GM19351 (cell line): ENCODE measurements around the gene YPEL2.
"Not testable (repeated sequence)": the region's sequence is repeated elsewhere in the genome, so short reads cannot be mapped to it uniquely, and the experiment has no call there.

ENCODE experiments used
- ATAC-seq: cut with Tn5 transposase; IDR thresholded peaks from one replicate; pipeline ENCODE4 v1.9.1; 2021; ENCODE audit warnings: mild to moderate bottlenecking, moderate library complexity; ENCODE audit not compliant: unreplicated experiment

The YPEL2 gene

DNA sequence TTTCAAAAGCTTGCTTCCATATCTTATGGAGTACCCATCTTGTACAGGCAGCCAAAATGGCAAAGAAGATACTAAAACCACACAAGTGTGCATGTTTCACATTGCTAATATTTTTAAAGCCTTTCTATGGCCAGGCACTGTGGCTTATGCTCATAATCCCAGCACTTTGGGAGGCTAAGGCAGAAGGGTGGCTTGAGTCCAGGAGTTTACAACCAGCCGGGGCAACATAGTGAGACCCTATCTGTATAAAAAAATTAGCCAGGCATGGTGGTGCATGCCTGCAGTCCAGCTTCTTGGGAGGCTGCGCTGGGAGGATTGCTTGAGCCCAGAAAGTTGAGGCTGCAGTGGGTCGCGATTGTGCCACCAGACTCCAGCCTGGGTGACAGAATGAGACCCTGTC lies 71.3 kb downstream of the YPEL2 start:
- ATAC-seq, result no peak

DNA sequence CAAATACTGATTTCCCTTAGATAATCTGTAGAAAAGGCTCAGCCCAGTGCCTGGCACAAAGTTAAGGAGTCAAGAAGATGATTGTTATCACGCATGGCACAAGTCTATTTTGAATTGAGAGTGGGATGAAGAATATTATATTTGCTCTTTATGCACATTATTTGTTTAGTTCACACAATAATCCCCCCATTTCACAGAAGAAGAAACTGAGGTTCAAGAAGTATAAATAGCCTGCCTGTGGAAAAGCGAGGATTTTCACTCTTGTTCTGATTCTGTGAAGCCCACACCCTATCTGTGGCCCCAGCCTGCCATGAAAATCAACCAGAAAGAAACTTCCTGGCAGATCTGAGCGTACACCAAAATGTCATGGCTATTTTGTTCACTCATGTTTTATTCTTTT lies 73.0 kb downstream of the YPEL2 start:
- no peak for ATAC-seq

DNA sequence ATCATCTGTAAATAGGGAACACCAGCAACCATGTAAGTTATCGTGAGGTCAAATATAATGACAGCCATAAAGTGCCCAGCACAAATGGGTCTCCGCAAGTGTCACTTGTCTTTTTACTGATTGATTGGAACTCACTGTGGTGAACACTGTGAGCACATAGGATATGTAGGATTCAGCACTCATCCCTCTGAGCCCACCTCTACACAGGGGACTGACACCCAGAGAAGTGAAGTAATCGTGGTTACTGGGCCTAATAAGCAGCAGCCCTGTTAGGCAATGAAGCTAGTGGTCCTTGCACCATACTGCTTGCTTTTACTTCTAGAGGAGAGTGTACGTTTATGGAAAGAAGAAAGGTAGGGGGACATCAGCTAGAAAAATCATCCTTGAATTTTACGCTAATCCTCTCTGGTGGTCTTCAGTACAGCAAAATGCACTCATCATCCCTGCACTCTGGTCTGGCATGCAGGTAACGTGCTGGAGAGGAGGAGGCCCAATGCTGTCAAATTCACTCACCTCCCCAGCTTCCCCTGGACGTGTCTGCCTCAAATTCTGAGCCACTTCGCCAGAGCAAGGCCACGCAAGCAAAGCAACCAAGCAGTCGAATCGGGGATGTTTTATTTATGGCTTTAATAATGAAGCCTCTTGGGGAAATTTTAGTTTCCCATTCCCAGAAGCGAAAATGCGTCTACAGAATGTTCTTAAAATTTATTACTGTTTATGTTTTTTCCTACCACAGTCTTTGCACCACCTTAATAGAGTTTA lies 74.7 kb downstream of the YPEL2 start:
- ATAC-seq, result no peak

DNA sequence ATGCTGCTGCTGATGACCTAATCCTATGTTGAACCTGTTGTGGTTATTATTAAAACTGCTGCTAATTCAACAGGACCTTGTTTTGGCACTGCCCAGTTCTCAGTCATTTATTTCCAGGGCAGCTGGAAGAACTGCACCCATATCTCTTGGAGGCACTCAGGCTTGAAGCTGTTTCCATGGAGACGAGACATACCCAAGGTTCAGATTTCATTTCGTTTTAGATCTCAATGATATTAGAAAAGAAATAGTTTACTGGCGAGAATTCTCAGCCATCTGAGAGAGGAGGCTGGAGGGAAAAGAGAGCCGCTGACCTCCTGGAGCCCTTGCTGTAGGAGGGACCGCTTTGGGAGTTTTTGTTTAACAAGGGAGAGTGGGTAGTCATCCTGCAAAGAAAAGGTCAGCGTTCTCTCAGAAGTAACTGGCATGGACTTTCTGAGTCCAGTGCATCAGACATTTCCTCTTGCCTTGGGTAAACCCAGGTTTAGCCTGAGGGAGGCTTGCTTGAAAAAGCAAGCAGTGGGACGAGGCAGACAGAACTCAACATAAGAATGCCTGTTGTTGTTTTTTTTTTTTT lies 75.4 kb downstream of the YPEL2 start:
- no peak for ATAC-seq

DNA sequence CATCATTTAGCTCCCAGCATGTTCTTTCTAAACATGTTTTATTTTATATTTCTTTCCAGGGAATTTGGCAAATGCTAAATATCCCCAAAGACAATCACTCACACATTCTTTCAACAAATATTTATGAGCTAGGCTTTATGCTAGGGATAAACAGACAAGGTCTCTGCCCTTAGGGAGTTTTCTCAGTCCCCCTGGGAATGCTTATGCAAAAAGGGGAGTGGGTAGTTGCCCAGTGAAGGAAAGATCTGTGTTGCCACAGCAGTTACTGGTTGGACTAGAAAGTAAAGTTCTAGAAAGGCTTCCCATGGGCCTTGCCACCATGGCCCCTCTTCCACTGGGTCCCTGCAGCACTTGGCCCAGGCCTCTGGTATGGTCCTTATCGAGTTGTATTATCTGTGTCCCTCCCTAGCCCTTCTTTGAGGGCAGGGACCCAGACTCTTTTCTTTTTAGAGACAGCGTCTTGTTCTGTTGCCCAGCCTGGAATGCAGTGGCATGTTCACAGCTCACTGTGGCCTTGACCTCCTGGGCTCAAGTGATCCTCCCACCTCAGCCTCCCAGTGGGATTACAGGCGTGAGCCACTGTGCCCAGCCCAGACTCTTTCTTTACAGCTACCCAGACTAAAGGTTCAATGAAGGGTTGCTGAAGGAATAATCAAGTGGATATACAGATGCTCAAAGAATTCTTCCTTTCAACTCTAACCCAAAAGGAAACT lies 78.0 kb downstream of the YPEL2 start:
- no peak for ATAC-seq

DNA sequence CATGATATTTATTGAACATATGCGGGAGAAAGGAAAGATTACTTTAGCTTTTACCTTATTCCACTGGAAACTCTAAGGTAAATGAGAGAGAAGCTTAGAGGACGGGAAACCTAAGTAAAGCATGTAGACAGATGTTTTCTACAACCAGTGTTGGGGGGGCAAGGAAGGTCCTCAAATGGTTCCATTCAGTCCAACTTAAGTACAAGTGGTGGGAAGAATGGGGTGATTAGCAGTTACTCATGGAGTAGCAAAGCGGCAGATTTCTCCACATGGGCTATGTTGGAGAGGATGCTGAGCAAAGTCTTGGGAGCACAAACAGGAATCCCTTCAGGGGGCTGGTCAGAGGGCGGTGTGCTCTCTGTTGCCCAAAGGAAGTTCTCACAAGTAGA lies 78.6 kb downstream of the YPEL2 start:
- ATAC-seq, result no peak

DNA sequence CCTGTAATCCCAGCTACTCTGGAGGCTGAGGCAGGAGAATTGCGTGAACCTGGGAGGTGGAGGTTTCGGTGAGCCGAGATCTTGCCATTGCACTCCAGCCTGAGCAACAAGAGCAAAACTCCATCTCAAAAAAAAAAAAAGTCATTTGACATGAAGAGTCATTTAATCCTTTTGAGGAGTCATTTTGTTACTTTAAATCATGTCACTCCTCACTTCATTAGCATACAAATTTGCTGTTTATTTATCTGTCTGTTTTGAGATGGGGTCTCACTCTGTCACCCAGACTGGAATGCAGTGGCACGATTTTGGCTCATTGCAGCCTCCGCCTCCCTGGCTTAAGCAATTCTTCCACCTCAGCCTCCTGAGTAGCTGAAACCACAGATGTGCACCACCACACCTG lies 81.0 kb downstream of the YPEL2 start:
- ATAC-seq, result not testable (repeated sequence)

DNA sequence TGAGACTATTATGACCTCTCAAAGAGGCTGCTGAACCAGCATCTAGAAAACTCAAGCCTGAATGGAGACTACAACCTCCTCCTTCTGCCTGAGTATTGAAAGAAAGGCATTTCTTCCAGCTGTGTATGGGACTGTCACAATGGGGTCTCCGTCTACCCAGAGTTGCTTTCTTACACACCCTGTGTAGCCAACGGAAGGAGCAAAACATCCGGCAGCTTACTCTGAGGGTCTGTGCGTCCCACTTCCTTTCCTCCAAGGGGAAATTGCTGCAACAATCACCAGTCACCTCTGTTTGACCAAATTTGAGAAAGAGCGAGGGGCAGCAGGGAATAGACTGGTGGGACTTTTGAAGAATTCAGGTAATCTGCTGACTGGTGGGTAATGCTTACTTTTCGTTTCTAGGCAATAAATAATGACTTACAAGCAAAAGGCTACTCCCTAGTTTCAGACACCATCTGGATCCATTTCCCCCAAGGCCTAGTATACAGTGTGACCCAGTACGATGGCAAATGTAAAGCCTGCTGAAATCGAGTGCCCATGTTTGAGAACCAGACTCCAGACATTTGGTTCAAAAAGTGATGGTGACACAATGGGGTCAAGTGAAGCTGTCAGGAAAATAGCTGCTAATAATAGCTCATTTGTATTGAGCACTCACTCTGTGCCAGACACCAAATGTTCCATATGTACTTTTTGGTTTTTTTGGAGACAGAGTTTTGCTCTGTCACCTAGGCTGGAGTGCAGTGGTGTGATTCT lies 81.7 kb downstream of the YPEL2 start:
- no peak for ATAC-seq

DNA sequence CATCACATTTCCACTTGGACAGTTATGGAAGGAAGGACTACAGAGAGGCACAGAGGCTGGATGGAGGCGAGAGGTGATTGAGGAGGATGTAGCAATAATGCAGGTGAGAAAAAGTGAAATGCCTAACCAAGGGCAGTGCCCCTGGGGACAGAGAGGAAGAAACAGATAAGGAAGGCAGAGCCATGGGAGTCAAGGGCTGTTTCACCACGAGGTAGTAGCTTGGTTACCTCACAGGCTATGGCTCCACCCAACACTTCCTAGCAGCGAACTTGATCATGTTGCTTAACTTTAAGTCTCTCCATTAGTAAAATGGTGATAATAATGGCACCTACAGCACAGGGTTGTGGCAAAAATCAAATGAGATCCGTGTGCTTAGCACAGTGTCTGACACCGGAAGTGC lies 83.9 kb downstream of the YPEL2 start:
- ATAC-seq, result no peak

DNA sequence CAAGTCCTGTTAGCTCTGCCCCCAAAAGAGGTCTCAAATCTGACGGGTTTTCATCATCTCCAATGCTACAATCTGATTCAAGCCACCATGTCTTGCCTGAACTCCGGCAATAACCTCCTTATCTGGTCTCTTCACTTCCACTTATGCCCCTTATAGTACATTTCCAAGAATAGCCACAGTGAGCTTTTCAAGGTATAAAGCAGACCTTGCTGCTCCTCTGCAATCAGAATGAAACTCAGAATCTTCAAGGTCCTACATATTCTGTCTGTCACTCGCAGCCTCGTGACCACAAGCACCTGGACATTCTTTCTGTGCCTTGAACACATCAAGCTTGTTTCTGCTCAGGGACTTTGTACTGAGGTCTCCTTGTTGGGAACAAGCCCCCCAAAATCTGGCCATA lies 84.7 kb downstream of the YPEL2 start:
- no peak for ATAC-seq

DNA sequence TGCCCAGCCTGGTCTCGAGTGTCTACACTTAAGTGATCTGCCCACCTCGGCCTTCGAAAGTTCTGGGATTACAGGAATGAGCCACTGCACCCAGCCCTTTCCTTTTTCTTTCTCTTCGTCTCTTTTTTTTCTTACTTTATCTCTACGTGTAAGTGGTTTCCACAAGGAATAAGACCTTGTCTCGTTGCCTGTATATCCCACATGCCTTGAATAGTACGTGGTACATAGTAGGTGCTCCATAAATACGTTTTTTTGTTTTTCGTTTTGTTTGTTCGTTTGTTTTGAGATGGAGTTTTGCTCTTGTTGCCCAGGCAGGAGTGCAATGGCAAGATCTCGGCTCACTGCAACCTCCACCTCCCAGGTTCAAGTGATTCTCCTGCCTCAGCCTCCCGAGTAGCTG lies 86.0 kb downstream of the YPEL2 start:
- no peak for ATAC-seq

DNA sequence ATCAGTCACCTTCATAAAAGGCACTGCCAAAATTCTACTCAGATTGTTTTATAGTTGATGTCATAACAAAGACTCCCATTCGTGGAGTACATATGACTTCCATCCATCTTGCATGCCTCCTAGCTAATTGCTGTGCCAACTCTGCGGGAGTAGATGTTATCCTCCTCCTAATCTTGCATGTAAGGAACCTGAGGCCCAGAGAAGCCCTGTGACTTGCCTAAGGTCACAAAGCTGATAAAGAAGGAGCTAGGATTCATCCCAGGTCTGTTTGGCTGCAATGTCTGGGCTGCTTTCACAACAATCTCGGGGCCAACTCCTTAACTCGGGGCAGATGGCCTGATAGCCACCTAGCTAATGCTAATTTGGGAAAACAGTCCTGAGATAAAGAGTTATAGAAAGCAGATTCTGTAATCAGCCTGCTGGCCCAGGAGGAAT lies 87.3 kb downstream of the YPEL2 start:
- no peak for ATAC-seq

DNA sequence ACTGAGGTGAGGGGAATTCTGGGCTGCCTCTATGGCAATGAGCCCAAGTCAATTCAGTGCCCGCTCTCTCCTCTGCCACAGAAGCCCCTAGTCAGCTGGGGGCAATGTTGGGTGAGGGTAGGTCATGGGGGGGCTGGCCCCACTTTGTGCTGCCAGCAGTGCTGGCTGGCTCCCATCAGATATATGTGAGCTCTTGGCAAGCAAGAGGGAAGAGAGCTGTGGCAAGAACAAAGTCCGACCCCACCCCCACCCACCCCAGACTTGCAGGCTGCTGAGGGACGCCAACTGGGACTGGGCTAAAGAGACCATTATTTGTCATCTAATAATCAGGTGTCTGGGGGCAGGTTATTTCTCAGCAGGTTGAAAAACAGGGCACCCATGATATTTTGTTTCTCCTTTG lies 89.4 kb downstream of the YPEL2 start:
- ATAC-seq, result no peak

DNA sequence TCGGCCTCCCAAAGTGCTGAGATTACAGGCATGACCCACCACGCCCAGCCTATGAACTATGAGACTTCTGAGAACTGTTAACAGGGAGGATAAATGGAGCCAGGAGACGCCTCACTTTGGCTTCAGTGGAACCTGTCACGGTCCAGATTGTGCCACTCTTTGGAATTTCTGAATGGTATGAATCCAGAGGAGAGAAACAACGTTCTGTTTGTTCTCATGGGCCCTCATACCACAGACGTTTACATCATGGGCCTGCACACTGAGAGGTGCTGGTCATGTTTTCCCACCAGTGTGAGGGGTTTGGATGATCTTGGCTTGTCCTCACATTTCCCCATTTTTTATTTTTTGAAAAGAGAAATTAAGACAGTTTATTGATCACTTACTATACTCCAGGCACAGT lies 90.3 kb downstream of the YPEL2 start:
- no peak for ATAC-seq

DNA sequence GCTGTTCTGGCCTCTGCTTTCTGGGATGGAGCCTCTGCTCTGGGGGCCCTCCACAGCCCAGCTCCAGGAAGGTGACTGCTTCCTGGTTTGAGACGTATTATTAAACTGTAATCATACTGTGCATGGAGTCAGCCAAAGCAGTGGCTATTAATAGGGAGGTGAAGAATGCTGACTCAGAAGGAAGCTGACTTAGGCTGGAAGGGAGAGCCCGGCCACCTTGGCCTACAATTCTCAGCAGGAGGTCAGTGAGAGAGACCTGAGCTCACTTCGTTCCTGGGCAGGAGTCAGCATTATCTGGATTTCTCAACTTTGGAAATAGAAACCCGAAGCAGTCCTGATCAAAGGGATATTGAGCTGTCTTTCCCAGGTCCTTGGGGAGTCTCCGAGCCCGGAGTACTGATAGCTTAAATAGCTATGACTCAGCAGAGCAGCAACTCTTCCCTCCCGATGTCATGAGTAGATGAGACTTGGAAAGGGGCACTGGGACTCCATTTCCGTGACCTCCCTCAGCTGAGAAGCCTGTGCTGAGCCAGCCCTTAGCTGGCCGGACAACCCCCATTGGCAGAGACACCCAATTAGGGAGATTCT lies 91.8 kb downstream of the YPEL2 start:
- ATAC-seq, result no peak

DNA sequence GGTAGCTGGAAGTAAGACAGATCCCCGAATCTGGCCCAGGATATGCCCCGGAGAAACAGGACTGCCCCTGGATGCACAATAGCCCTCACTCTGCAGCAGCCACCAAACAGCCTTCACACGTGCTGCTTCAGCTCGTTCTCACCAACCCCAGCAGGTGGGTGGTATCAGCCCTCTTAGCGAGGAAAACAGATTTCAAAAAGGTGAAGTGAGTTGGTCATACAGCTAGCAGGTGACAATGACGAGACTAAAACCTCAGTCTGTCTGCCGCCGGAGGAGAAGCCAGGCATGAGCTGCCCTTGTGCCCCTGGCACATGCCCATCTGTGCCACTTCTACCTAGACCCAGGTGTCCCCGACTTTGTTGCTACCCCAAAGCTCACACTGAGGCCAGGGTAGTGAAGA lies 92.4 kb downstream of the YPEL2 start:
- no peak for ATAC-seq

DNA sequence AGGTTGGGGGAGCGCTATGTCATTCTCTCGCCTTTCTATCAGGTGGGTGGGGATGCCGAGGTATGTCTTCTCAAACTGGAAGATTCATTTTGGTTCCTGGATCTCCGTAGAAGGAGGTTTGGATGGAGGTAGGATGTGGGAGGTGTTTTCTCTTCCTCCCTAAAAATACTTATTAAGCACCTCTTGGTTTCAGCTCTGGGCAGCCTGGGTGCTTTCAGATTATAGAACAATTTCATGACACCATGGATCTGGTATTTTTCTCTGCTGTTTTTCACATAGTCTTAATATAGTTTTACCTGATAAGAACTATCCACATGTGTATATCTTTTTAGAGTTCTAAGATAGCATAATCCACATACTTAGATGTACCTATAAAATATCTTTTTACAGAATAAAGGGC lies 92.9 kb downstream of the YPEL2 start:
- ATAC-seq, result no peak

DNA sequence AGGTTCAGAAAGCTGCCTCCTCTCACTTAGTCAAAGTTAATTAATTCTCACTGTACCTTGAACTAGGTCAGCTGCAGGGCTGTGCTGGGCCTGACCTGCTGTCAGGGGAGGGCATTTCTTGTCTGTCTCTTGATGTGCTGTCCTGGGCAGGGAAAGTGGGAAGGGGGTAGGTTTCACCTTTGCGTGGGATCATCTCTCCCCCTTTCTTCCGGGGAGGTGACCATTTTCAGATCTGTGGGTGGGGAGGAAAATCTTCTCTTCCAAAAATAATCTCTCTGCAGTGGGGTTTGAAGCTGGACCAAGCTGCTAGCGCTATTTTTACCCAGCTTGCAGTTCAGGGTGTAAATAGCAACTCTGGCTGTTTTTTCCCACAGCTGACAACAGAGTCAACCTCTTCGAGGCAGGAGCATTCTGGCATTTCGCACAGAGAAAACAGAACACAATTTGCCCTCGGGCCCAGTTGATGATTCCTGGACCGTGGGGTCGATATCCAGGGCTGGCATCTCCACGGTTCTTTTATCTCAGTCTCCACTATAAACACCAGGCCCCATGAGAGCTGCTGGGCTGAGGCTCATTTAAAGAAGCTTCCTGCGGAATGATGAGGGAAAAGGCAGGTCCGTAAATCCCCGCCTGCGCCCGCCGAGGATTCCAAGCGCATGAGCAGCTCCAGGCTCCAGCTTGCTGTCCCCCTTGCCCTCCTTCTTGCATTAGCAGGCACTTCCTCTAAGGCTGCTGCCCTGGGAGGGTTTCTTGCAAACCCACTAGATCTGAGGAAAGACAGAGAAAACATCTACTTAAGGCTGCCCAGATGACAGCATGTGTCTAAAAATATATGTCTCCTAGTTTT lies 93.9 kb downstream of the YPEL2 start:
- ATAC-seq, result no peak

DNA sequence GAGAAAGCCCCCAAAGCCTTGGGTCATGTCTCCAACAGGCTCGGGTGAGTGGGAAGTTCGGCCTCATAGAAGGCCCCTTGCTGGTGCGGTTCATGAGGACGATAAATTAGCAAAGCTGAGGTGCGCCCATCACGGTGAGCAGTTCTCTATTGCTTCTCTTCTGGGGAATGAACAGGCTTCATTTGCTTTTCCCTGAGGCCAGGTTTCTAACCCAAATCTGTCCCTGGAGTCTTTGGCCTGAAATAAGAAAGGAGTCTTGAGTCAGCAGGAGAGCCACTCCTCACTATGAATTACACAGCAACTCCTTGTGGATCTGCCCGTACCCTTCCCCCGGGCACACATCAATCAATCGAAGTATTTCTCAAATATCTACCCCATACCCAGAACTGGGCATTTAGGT lies 94.6 kb downstream of the YPEL2 start:
- no peak for ATAC-seq

DNA sequence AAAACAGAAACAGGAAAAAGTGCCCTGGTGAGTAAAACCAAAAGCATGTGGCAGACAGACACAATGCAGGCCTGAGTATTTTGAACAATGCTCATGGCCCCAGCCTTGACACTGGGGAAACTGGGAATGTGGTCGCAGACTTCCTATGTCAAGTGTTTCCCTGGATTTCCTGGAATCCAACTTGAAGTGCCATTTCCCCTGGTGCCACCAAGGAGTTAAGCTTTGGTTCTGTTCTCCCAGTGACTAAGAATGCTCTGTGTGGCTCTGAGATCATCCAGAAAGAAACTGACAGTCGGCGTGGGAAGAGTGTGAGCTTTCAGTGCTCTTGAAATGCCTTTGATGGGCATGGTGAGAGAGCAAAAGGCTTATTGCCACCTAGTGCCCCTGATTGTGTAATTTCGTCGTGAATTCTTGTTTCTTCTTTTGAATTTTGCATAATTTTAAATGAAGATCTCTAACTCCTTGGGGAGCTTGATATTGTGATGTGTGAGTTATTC lies 96.0 kb downstream of the YPEL2 start:
- no peak for ATAC-seq
